ENCODE data around the gene APCDD1L. TPM values are rescaled to one million over a fixed set of nuclear protein-coding genes. Genes with fewer than 3 reads are reported as not detected.

The APCDD1L gene
- total RNA-seq, 1 experiment from 2014 or later: 2.8 TPM

DNA sequence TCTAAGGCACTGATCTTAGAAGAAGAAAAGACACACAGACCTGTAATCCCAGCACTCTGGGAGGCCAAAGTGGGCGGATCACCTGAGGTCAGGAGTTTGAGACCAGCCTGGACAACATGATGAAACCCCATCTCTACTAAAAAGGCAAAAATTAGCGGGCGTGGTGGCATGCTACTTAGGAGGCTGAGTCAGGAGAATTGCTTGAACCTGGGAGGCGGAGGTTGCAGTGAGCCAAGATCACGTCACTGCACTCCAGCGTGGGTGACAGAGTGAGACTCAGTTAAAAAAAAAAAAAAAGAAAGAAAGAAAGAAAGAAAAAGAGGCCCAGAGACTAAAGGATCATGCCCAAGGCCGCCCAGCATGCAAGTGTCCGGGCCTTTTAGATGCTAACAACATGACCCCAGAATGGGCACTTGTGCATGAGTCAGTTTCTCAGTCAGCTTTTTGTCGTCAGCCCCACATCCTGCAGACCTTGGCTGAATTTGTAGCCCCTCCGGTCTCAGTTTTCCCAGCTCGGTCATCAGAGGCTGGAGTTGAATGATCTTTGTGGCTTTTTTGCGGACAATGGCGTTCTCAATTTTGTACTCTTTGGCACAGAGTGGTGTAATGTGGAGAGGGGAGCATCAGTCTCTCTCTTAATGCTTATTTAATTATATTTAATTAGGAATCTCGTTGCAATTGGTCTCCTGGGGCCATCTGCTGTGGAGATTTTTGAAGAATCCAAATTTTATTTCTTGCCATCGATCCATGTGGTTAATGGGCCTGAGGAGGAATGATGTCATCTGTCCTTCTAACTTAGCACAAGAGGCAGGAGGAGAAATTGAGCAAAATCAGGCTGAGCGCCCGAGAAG lies 30.6 kb upstream of the APCDD1L start:
- DNase-seq (ENCODE audit: low read depth): peak; percentile 43

DNA sequence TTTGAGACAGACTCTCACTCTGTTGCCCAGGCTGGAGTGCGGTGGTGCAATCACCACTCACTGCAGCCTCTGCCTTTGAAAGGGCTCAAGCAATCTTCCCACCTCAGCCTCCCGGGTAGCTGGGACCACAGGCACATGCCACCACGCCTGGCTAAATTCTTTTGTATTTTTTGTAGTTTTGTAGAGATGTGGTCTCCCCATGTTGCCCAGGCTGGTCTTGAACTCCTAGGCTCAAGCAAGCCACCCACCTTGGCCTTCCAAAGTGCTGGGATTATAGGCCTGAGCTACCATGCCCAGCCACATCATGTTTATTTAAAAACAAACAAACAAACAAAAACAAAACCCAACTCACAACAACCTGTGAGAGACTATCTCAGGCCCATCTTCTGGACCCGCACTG lies 29.7 kb upstream of the APCDD1L start:
- DNase-seq (ENCODE audit: low read depth): no peak

DNA sequence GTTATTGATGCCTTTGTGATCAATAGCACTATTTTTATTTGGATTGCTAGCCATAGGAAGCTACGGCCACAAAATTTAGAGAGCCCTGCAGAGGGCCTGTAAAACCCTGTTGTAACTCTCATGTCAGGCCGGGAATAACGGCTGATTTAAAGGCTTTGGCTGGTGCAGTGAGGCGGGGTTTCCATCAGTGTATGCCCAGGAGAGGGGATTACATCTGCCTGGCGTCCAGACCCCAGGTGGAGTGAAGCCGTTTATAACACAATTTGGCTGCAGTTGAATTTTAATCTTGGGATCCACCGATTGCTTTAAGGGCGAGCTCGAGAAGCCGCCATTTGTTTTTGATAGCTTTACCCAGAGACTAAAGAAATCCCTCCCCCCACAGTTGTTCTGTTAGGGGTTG lies 29.1 kb upstream of the APCDD1L start:
- no peak for DNase-seq (ENCODE audit: low read depth)

DNA sequence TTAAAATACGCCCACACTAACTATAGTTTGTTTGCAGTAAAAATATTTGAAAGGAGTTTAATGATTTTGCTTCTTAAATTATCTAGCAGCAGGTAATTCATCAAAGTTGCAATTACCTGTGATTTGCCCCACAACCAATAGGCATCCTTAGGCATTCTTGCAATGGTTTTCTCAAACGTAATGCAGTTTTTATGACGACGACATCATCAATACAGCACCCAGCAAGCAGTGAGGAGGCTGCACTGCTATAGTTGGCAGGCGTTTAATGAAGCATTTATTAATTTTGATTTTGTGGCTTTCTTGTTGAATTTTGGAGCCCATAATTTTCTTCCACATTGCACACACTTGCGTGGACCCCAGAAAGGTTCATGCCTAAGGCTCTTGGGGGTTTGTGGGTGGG lies 28.1 kb upstream of the APCDD1L start:
- no peak for DNase-seq (ENCODE audit: low read depth)

DNA sequence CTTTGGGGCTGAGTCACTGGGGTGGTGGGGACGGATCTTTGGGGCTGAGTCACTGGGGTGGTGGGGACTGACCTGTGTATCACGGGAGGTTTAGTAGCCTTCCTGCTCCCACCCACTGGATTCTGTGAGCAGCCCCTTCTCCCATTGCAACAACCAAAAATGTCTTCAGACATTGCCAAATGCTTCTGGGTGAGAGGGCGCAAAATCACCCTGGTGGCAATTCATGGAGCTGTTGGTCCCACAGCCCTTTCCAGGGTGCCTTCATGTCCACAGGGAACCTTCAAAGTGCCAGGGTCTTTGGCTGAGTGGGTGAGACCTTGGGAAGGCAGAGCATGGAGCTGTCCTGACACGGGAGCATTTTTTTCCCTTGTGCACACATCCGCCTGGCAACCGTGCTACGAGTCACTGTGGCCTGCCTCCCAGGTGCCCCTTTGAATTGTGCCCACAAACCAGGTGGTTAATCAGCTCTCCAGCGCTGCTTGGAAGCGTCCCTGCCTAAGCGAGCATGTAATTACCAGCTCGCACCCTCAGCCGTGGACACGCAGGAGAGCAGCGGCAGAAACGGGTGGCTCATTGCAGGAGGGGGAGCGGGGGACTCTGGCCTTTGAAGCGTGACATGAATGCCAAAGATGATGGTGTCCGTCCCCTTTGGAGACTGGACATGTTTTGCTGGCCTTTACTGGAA lies 27.4 kb upstream of the APCDD1L start:
- peak; percentile 55 for DNase-seq (ENCODE audit: low read depth)

DNA sequence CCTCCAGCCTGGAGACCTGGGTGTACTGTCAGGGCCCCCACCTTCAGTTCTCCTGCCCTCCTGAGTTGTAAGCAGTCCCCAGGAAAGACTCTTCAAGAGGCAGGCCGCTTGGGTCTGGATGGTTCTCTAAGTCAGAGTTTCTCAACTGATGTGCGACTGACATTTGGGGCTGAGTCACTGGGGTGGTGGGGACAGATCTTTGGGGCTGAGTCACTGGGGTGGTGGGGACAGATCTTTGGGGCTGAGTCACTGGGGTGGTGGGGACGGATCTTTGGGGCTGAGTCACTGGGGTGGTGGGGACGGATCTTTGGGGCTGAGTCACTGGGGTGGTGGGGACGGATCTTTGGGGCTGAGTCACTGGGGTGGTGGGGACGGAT lies 26.8 kb upstream of the APCDD1L start:
- peak; percentile 68 for DNase-seq (ENCODE audit: low read depth)

DNA sequence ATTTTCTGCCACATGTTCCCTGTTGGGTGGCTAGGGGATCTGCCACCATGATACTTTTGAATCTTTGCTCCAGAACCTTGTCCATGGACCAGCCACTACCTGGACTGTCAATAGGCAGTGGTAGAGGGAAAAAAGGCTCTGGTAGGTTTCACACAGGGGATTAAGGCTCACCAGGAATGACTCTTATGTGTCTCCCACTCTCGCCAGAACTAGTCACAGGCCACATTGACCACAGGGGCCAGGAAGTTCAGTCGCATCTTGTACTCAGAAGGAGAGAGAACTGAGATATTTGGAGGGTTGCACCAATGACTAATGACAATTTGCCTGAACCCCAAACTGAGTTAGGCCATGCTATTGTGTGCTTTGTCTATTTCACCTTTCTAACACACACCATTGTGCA lies 23.6 kb upstream of the APCDD1L start:
- DNase-seq (ENCODE audit: low read depth): no peak

DNA sequence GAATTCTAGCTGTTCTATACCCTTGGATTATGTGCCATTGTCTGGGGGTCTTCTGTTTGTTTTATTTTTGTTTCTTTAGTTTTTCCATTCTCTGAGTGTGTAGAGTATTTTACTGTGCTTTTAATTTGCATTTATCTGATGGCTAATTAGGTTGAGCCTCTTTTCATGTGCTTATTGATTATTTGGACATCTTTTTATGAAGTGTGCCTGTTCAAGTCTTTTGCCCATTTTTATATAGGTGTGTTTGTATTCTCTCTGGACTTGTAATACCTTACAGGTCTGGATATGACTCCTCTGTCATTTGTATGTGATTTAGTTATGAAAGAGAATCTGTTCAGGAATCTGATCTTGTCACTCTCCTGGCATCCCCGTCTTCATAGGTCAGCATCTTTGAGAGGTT lies 22.6 kb upstream of the APCDD1L start:
- no peak for DNase-seq (ENCODE audit: low read depth)

DNA sequence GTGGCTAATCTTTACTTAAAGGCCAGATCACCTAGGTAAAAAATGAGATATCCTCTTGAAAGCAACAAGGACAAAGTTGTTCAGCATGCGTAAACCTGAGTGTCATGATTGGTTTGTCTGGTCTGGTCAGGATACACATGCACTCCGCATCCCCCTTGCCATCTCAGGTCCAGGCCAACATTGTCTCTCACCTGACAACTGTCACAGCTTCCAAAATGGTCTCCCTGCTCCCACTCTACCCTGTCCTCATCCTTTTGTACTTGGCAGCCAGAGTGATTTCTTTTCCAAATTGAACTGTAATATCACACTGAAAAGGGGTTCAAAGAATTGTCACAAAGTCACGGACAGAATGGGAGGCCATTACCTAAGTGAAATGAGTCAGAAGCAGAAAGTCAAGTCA lies 21.1 kb upstream of the APCDD1L start:
- DNase-seq (ENCODE audit: low read depth): no peak

DNA sequence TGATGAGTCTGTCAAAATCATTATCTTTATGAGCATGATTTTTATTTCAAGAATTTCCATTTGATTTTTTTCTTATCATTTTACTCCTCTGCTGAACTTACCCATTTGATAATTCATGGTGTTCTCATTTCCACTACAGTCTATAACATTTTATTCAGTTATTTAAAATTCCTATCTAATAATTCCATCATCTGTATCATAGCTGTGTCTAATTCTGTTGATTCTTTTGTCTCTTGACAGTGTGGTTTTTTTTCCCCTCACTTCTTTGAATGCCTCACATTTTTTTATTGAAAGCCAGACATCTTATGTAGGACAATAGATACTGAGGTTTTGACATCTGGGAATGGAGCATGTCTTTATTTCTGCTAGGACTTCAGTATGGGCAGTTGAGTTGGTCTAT lies 16.5 kb upstream of the APCDD1L start:
- no peak for DNase-seq (ENCODE audit: low read depth)

DNA sequence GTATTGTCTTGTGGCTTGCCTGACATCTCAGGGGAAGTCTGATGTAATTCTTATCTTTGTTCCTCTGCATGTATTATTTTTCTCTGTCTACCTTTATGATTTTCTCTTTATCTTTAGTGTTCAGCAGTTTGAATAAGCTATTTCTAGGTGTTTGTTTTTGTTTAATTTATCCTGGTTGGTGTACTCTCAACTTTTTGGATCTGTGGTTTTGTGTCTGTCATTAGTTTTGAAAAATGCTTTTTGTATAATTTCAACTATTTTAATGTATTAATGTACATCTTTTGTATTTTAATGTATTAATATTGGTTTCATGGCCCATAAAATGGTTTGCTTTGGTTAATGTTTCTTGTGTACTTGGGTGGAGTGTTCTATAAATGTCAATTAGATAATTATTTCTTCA lies 15.9 kb upstream of the APCDD1L start:
- no peak for DNase-seq (ENCODE audit: low read depth)

DNA sequence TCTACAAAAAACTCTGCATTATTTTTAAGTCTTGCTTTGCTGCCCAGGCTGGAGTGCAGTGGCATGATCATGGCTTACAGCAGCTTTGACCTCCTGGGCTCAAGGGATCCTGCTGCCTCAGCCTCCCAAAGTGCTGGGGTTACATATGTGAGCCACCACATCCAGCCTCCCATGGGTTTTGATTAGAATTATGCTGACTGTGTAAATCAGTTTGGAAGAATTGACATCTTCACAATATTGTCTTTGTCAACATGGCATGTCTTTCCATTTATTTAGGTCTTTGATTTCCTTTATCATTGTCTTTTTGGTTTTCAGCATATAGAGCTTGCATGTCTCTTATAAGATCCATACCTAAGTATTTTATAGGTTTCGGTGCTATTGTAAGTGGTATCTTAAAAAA lies 13.2 kb upstream of the APCDD1L start:
- DNase-seq (ENCODE audit: low read depth): no peak

DNA sequence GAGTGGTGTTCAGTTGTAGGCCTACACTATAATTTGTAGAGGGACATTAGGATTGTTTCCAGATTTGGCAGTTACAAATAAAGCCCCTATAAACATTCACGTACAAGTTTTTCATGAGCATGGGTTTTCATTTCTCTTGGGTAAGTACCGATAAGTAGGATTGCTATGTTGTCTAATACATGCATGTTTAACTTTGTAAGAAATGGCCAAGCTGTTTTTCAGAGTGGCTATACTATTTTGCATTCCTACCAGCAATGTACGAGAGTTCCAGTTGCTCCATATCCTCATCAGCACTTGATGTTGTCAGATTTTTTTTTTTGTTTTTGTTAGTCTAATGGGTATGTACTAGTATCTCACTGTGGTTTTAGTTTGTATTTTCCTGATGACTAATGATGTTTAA lies 11.2 kb upstream of the APCDD1L start:
- DNase-seq (ENCODE audit: low read depth): no peak

DNA sequence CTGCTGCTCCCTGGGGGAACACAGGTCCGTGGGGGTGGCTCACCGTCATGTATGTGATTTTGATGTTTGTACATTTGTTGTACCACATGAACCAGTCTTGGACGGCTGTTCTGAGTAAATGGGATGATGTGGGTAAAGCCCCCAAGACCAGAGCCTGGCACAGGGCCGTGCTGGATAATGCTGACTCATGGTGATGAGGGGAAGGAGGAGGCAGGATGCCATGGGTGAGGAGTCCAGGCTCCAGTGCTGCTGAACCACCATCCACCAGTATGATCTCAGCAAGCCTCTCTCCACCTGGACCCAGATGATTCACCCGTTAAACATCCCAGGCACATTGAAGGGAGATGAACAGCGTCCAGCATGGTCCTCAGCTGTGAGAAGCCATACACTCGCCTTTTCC lies 9.6 kb upstream of the APCDD1L start:
- peak; percentile 79 for DNase-seq (ENCODE audit: low read depth)

DNA sequence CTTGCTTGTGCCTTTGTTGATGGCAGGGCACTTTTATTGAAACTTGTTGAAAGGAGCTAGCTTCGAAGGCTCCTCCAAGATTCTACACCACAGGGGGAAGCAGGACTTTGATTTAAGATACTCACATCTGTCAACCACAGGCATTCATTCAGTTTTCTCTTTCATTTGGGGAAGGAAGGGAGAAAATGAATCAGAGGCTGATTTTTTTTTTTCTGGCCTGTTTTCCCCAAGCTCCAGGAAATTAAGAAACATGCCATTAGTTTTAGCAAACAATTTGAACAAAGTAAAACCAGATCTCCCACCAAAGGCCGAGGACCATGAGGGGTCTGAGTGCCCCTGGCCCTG lies 8.7 kb upstream of the APCDD1L start:
- DNase-seq (ENCODE audit: low read depth): no peak

DNA sequence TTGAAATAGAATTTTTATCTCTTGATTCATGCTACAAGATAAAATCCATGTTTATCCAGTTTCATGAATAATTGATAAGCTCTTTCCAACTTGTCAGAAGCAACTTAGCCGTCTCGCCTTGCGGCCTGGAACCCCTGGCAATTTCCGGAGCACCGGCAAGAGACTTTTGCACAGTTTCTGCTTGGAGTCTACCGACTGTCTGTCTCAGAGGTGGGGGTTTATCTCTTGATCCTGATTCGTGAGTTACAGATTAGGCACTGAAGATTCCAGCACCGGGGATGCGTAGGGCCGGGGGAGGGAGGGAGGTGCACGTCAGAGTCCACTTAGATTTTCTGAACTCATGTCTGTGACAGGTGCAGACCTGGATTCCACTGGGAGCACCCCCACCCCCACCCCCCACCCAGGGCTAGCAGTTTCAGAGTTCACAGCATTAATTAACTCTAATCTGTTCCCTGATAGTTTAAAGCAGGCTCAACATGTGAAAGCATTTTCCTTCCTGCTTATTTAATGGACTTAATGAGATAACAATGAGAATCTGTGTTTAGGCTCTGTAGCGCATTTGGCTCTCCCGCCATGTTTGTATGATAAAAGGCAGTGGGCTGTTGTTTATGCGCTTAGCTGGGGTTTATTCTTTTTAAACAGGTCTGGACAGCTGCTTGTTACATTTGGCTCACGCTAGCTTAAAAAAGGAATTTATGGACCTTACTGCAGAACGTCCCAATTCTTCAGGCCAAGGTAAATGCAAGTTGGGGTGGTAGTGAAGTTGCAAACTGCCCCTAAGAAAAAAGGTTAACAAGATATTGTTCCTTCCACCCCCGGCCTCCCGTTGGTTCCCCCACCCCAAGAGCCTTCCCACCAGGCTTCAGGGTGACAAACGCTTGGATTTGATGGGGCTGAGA lies 8.1 kb upstream of the APCDD1L start:
- DNase-seq (ENCODE audit: low read depth): no peak

DNA sequence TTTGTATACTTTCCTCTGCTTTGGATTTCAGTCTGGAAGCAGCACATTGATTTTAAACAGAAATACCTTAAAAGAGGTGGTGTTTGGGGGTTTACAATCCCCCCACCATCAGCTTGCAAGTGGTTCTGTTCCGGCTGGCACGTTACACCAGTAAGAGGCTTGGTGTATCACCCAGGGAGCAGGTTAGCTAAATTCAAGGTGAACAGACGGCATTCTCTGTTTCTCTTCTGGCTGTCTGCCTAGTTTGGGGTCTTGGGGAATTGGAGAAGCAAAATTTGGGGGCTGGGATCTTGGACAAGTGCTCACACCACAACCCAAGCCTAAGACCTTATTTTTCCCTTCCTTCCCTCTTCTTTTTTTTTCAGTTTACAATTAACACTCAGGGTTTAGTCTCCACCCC lies 7.5 kb upstream of the APCDD1L start:
- DNase-seq (ENCODE audit: low read depth): no peak

DNA sequence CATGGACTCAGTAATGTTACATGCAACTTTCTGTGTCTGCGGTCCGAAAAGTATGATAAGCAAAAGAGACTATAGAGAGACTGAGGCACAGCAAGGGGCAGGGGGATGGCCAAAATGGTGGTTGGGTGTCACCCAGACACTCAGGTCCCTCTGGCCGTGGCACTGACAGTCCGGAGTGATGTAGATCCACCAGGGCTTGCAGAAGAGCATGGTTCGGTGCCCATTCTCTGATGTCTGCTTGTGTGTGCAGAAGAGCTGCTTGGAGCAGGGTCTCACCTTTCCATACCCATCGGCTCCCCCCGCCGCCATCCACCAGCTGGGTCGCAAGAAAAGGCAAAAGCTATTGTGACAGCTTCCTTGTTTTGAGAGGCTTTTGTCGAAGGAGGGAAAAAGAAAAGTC lies 6.6 kb upstream of the APCDD1L start:
- DNase-seq (ENCODE audit: low read depth): no peak

DNA sequence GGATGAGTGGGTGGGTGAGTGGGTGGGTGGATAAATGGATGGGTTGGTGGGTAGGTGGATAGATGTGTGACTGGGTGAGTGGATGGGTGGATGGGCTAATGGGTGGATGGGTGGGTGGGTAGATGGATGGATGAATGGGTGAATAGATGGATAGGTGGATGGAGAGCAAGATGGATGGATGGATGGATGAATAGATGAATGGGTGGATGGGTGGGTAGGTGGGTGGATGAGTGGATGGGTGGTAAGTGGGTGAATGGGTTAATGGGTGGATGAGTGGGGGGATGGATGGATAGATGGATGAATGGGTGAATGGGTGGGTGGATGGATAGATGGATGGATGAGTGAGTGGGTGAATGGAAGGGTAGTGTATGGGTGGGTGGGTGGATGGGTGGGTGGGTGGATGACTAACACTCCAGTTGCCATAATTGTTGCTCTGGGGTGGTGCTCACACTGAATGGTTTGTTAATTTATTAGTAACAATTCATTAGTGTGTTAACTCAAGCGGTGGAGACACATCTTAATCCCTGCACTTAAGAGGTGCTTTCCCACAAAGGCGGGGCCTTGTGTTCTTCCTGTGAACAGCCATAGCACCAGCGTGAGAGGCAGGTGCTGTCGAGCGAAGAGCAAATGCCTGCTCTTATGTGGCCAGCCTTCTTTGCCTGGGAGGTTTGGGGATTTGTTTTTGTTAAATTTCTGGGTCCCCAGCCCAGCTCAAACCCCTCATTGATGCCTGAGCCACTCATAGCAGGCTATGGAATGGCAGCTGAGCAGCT lies 4.9 kb upstream of the APCDD1L start:
- no peak for DNase-seq (ENCODE audit: low read depth)

DNA sequence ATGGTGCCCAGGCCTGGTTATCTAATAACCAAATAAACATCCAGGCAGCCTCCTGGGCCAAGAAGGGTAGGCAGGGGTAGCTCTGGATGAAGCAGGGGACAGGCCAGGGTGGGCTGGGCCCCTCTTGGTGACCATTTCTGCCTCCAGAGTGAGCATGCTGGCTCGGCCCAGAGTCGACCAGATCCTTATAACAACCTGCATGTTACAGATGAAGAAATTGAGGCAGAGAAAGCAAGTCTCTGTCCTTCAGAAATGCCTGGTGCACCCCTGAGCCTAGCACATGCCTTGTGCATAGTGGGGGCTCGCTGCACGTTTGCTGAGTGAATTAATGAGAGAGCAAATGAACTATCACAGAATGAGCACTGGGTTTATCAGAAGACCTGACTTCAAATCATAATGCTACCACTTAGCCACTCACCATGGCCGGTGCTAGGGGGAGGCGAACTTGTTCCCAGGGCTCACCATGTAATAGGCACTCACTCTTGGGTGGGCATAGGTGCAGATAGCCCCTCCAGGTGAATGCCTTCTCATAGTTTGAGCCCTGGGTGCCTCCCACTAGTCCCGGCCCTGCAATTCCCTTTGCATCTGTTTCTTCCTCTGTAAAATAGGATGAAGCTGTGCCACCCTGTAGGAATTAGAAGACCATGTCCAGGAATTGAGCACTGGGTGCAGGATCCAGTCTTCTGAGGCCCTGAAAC lies 3.8 kb upstream of the APCDD1L start:
- DNase-seq (ENCODE audit: low read depth): no peak

DNA sequence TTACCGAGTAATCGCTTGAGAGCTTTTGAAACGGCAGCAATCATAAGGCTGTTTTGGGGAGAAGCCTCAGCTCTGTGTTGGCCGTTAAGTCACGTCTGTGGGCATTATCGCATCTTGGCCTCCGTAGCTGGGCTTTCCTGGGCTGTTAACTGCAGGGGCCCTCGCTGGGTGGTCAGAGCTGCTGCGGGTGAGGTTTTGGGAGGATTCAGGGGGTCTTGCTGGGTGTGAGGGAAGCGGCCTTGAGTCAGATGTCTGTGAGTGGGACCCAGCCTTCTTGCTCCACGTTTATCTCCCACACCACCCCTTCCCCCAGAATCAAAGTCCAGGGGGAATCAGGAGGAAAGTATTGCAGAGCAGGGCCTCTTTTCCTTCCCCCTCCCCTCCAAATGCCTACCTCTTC lies 3.2 kb upstream of the APCDD1L start:
- no peak for DNase-seq (ENCODE audit: low read depth)
